H1 (cell line): ENCODE results near the gene CPA4. TPM values are rescaled to one million over a fixed set of nuclear protein-coding genes. Genes with fewer than 3 reads are reported as not detected.

Experiments used
- ATF2 ChIP-seq: IDR thresholded peaks from 2 replicates; pipeline ENCODE4 v1.6.1; 2012; ENCODE audit warnings: low read length, inconsistent platforms
- E2F6 ChIP-seq: IDR thresholded peaks from 2 replicates; pipeline ENCODE4 v1.6.1; 2012; ENCODE audit warnings: inconsistent platforms
- JUND ChIP-seq: IDR thresholded peaks from 2 replicates; pipeline ENCODE4 v1.6.1; 2011; ENCODE audit warnings: mild to moderate bottlenecking, improper control_type of control experiment, low read length
- polyA plus RNA-seq, 7 experiments: library from polyadenylated mRNA; depleted of rRNA in 3 of 7; stranded (reverse) in 5 of 7; unstranded in 2 of 7; fragments of >200 nt in 5 of 7; fragments of 200-250 nt in 2 of 7; gene quantifications; 1 replicate in 5 of 7; 2 replicates in 1 of 7; 4 replicates in 1 of 7; pipeline versions ENCODE4 v1.2.1 to v1.2.3, GENCODE V29; 2011 to 2013; ENCODE audit warnings: missing spikeins in 2 of 7, mixed read lengths in 2 of 7
- total RNA-seq: library from RNA; stranded (reverse); fragmentation: NEBNext Ultra II Directional; extraction: Animal tissue kit (Norgen Biotek cat#: 25700); gene quantifications from 2 replicates; pipeline ENCODE4 v1.2.1, GENCODE V29; 2021
- TF ChIP-seq, protein P1 (sequence below): fragments of 300-600 bp; sonication (generic); IDR thresholded peaks from 2 replicates; pipeline ENCODE4 v1.7.1; 2012; ENCODE audit warnings: low read length, moderate library complexity, mild to moderate bottlenecking, inconsistent platforms; ENCODE audit not compliant: insufficient replicate concordance

CPA4 gene
- total and polyA plus RNA-seq, 2 of the 8 experiments (the other 6 are each of a cell fraction or from before 2014, with no cell fraction given): 0.03 TPM; not detected in 1

- TF ChIP-seq ATF2: no peak
- TF ChIP-seq JUND: no peak
- TF ChIP-seq, protein P1, sequence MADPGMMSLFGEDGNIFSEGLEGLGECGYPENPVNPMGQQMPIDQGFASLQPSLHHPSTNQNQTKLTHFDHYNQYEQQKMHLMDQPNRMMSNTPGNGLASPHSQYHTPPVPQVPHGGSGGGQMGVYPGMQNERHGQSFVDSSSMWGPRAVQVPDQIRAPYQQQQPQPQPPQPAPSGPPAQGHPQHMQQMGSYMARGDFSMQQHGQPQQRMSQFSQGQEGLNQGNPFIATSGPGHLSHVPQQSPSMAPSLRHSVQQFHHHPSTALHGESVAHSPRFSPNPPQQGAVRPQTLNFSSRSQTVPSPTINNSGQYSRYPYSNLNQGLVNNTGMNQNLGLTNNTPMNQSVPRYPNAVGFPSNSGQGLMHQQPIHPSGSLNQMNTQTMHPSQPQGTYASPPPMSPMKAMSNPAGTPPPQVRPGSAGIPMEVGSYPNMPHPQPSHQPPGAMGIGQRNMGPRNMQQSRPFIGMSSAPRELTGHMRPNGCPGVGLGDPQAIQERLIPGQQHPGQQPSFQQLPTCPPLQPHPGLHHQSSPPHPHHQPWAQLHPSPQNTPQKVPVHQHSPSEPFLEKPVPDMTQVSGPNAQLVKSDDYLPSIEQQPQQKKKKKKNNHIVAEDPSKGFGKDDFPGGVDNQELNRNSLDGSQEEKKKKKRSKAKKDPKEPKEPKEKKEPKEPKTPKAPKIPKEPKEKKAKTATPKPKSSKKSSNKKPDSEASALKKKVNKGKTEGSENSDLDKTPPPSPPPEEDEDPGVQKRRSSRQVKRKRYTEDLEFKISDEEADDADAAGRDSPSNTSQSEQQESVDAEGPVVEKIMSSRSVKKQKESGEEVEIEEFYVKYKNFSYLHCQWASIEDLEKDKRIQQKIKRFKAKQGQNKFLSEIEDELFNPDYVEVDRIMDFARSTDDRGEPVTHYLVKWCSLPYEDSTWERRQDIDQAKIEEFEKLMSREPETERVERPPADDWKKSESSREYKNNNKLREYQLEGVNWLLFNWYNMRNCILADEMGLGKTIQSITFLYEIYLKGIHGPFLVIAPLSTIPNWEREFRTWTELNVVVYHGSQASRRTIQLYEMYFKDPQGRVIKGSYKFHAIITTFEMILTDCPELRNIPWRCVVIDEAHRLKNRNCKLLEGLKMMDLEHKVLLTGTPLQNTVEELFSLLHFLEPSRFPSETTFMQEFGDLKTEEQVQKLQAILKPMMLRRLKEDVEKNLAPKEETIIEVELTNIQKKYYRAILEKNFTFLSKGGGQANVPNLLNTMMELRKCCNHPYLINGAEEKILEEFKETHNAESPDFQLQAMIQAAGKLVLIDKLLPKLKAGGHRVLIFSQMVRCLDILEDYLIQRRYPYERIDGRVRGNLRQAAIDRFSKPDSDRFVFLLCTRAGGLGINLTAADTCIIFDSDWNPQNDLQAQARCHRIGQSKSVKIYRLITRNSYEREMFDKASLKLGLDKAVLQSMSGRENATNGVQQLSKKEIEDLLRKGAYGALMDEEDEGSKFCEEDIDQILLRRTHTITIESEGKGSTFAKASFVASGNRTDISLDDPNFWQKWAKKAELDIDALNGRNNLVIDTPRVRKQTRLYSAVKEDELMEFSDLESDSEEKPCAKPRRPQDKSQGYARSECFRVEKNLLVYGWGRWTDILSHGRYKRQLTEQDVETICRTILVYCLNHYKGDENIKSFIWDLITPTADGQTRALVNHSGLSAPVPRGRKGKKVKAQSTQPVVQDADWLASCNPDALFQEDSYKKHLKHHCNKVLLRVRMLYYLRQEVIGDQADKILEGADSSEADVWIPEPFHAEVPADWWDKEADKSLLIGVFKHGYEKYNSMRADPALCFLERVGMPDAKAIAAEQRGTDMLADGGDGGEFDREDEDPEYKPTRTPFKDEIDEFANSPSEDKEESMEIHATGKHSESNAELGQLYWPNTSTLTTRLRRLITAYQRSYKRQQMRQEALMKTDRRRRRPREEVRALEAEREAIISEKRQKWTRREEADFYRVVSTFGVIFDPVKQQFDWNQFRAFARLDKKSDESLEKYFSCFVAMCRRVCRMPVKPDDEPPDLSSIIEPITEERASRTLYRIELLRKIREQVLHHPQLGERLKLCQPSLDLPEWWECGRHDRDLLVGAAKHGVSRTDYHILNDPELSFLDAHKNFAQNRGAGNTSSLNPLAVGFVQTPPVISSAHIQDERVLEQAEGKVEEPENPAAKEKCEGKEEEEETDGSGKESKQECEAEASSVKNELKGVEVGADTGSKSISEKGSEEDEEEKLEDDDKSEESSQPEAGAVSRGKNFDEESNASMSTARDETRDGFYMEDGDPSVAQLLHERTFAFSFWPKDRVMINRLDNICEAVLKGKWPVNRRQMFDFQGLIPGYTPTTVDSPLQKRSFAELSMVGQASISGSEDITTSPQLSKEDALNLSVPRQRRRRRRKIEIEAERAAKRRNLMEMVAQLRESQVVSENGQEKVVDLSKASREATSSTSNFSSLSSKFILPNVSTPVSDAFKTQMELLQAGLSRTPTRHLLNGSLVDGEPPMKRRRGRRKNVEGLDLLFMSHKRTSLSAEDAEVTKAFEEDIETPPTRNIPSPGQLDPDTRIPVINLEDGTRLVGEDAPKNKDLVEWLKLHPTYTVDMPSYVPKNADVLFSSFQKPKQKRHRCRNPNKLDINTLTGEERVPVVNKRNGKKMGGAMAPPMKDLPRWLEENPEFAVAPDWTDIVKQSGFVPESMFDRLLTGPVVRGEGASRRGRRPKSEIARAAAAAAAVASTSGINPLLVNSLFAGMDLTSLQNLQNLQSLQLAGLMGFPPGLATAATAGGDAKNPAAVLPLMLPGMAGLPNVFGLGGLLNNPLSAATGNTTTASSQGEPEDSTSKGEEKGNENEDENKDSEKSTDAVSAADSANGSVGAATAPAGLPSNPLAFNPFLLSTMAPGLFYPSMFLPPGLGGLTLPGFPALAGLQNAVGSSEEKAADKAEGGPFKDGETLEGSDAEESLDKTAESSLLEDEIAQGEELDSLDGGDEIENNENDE: no peak
- TF ChIP-seq E2F6: no peak
These were observed 21.8 kb upstream of the CPA4 start (continued) for GRCh38 chr7:130270947-130271800.
